HEK293 (cell line): ENCODE results near the gene E2F4.

ENCODE experiments used
- CTCF ChIA-PET: fragments of 350-600 bp; formaldehyde crosslinking; extraction: SDS; loops from one replicate; lab custom pipeline; 2021; ENCODE audit warnings: antibody characterized with exemption; lab: Yijun Ruan, JAX
- POLR2A ChIA-PET: fragments of 300-600 bp; formaldehyde crosslinking; extraction: SDS; loops from one replicate; lab custom pipeline; 2020; ENCODE audit warnings: antibody characterized with exemption, inconsistent platforms; lab: Yijun Ruan, JAX
- H3K27ac ChIP-seq: fragments of 200-500 bp; sonication (Bioruptor generic); 2 replicates; pipeline ENCODE4 v1.5.1; 2014; ENCODE audit warnings: low read depth, low read length, control low read depth, inconsistent platforms; ENCODE audit errors: extremely low read depth
- H3K36me3 ChIP-seq, 2 experiments: fragments of 200-500 bp in 1 of 2; sonication (Bioruptor generic) in 1 of 2; 1 replicate in 1 of 2; 2 replicates in 1 of 2; pipeline ENCODE4 v1.5.1; 2014 to 2017; ENCODE audit warnings: inconsistent platforms in 2 of 2, low read length in 2 of 2; ENCODE audit not compliant: control insufficient read depth in 2 of 2, insufficient read depth in 1 of 2
- H3K4me1 ChIP-seq: fragments of 200-500 bp; sonication (Bioruptor generic); 2 replicates; pipeline ENCODE4 v1.5.1; 2014; ENCODE audit warnings: mild to moderate bottlenecking, low read length, inconsistent platforms; ENCODE audit not compliant: control insufficient read depth, insufficient read depth
- H3K4me3 ChIP-seq: 2 replicates; pipeline ENCODE4 v1.5.1; 2011; ENCODE audit warnings: low read depth, mild to moderate bottlenecking, control low read depth, low read length, moderate library complexity
- H3K9me3 ChIP-seq: fragments of 200-500 bp; sonication (Bioruptor generic); 2 replicates; pipeline ENCODE4 v1.5.1; 2014; ENCODE audit warnings: low read depth, low read length, inconsistent platforms; ENCODE audit not compliant: control insufficient read depth, insufficient read depth
- KLF10 ChIP-seq: fragments of 450-650 bp; IDR thresholded peaks from 2 replicates; pipeline ENCODE4 v1.5.1; 2018; ENCODE audit warnings: missing biosample characterization, mild to moderate bottlenecking, missing genetic modification characterization
- KLF8 ChIP-seq: fragments of 450-650 bp; formaldehyde crosslinking; IDR thresholded peaks from 2 replicates; pipeline ENCODE4 v1.5.1; 2016; ENCODE audit warnings: missing biosample characterization, missing genetic modification characterization
- OSR2 ChIP-seq: fragments of 450-650 bp; formaldehyde crosslinking; IDR thresholded peaks from 2 replicates; pipeline ENCODE4 v1.5.1; 2016; ENCODE audit warnings: missing biosample characterization, missing genetic modification characterization
- OVOL3 ChIP-seq: fragments of 450-650 bp; formaldehyde crosslinking; IDR thresholded peaks from 2 replicates; pipeline ENCODE4 v1.5.1; 2016; ENCODE audit warnings: missing biosample characterization, missing genetic modification characterization
- SP2 ChIP-seq: fragments of 450-650 bp; formaldehyde crosslinking; IDR thresholded peaks from 2 replicates; pipeline ENCODE4 v1.5.1; 2016; ENCODE audit warnings: missing biosample characterization, missing genetic modification characterization
- SP7 ChIP-seq: fragments of 450-650 bp; formaldehyde crosslinking; IDR thresholded peaks from 2 replicates; pipeline ENCODE4 v1.5.1; 2016; ENCODE audit warnings: missing biosample characterization, missing genetic modification characterization
- ZBTB20 ChIP-seq: fragments of 450-650 bp; formaldehyde crosslinking; IDR thresholded peaks from 2 replicates; pipeline ENCODE4 v1.5.1; 2016; ENCODE audit warnings: missing biosample characterization, missing genetic modification characterization
- ZFP3 ChIP-seq: fragments of 450-650 bp; formaldehyde crosslinking; IDR thresholded peaks from 2 replicates; pipeline ENCODE4 v1.5.1; 2016; ENCODE audit warnings: low read depth, missing biosample characterization, missing genetic modification characterization
- ZNF138 ChIP-seq: fragments of 450-650 bp; formaldehyde crosslinking; IDR thresholded peaks from 2 replicates; pipeline ENCODE4 v1.5.1; 2016; ENCODE audit warnings: missing biosample characterization, missing genetic modification characterization, borderline replicate concordance
- ZNF248 ChIP-seq: fragments of 450-650 bp; formaldehyde crosslinking; IDR thresholded peaks from 2 replicates; pipeline ENCODE4 v1.5.1; 2017; ENCODE audit warnings: missing biosample characterization, missing genetic modification characterization
- ZNF558 ChIP-seq: fragments of 450-650 bp; formaldehyde crosslinking; IDR thresholded peaks from 2 replicates; pipeline ENCODE4 v1.5.1; 2016; ENCODE audit warnings: missing biosample characterization, missing genetic modification characterization
- ZNF660 ChIP-seq: fragments of 450-650 bp; IDR thresholded peaks from 2 replicates; pipeline ENCODE4 v1.5.1; 2018; ENCODE audit warnings: missing biosample characterization, mild to moderate bottlenecking, missing genetic modification characterization
- ZNF670 ChIP-seq: fragments of 450-650 bp; formaldehyde crosslinking; IDR thresholded peaks from 2 replicates; pipeline ENCODE4 v1.5.1; 2016; ENCODE audit warnings: missing biosample characterization, missing genetic modification characterization, low read depth
- ZNF701 ChIP-seq: fragments of 450-650 bp; formaldehyde crosslinking; IDR thresholded peaks from 2 replicates; pipeline ENCODE4 v1.5.1; 2016; ENCODE audit warnings: missing biosample characterization, missing genetic modification characterization
- ZXDB ChIP-seq: fragments of 450-650 bp; formaldehyde crosslinking; IDR thresholded peaks from 2 replicates; pipeline ENCODE4 v1.5.1; 2016; ENCODE audit warnings: missing biosample characterization, missing genetic modification characterization
- TF ChIP-seq, protein P1 (sequence below): fragments of 450-650 bp; formaldehyde crosslinking; IDR thresholded peaks from 2 replicates; pipeline ENCODE4 v1.5.1; 2016; ENCODE audit warnings: missing biosample characterization, missing genetic modification characterization, borderline replicate concordance
- TF ChIP-seq, protein P2 (sequence below): fragments of 450-650 bp; formaldehyde crosslinking; conservative IDR thresholded peaks from 2 replicates; pipeline ENCODE4 v1.5.1; 2016; ENCODE audit warnings: low read depth, missing biosample characterization, missing genetic modification characterization
- TF ChIP-seq, protein P3 (sequence below): fragments of 450-650 bp; formaldehyde crosslinking; IDR thresholded peaks from 2 replicates; pipeline ENCODE4 v1.5.1; 2017; ENCODE audit warnings: missing biosample characterization, missing genetic modification characterization
- TF ChIP-seq, protein P4 (sequence below): fragments of 450-650 bp; formaldehyde crosslinking; IDR thresholded peaks from 2 replicates; pipeline ENCODE4 v1.5.1; 2016; ENCODE audit warnings: missing biosample characterization, missing genetic modification characterization
- TF ChIP-seq, protein P5 (sequence below): fragments of 450-650 bp; formaldehyde crosslinking; IDR thresholded peaks from 2 replicates; pipeline ENCODE4 v1.5.1; 2017; ENCODE audit warnings: missing biosample characterization, mild to moderate bottlenecking, missing genetic modification characterization, moderate library complexity

The E2F4 gene

DNA sequence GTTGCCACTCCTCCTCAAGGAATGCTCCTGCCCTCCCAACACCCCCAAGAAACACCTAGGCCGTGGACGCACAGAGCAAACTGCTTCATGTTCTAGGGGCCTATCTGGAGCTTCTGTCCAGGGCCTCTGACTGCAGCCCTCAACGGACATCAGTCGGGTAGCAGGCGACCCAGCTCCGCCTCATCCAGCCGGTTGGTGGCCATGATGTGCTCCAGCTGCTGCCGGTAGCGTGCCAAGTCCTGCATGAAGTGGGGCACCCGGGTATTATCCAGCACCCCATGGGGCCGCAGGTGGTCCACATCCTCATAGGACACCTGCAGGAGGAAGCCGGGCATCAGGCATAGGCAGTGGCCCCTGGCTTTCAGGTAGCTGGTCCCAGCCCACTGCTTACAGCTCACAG, 15.3 kb upstream of the E2F4 start (continued):
- TF ChIP-seq OVOL3 (tag by site-specific recombination): no peak
- no peak for TF ChIP-seq ZNF670 (tag by site-specific recombination)
- TF ChIP-seq ZNF660: no peak
- TF ChIP-seq KLF8 (tag by site-specific recombination): no peak

DNA sequence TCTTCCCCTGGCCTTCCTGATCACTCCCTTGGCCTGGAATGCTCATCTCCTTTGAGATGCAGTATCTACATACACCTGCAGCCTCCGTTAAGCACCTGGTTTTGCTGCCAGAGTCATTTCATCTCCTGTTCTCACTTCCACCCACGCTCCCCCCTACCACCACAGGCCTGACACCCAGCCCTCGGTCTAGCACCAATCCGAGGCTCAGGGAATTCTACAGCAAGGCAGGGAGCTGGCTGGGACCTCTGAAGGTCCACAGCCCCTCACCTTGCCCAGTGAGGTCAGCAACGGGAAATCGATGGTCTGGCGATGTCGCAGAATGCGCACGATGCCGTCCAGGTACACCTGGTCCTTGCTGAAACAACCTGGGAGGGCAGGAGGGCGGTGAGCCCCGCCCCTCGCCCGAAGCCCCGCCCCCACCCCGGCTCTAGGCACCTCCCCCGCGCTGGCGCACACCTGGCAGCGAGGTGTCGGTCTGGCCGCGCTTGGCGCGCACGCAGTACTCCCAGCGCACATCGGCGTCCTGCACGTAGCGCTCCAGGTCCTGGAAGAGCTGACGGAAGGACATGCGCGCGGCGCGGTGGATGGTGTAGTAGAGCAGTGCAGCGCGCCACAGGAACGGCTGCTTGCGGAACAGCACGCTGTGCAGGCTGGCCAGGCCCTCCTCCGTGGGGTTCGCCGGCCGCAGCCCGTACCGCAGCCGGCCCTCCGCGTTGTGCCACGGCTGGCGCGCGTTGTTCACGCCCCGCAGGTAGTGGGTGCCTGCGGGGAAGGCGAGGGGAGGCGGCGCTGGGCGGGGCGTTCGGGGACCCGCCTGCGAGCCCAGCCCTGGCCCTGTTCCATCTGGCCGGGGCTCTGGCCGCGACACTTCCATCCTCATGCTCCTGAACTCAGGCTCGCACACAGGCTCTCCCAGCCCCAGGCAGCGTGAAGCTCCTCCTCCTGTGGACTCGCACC, 13.9 kb upstream of the E2F4 start:
- peak overlapping the region; percentile 31 for H3K4me3 ChIP-seq
- POLR2A ChIA-PET: interaction anchor here (0.6 to 1.0 kb wide), 5 partner anchors 21 to 736 kb away, joined by 3 to 10 read pairs (median 5); partner anchors contain the start of gene CBFB
- CTCF ChIA-PET: interaction anchor here (0.6 to 1.3 kb wide), 4 partner anchors 9 to 217 kb away, joined by 3 read pairs; partner anchors contain the start of gene CES3
- H3K27ac ChIP-seq: peak overlapping the region; percentile 37; the same call in 1 of the 2 replicates
- no peaks in the 10 kb centered on the region for H3K9me3 ChIP-seq
- peaks cover 0 to 41% of the 10 kb centered on the region in 2 experiments; a peak in 1 of 3 replicates for H3K36me3 ChIP-seq
- H3K4me1 ChIP-seq: peaks cover 15% of the 10 kb centered on the region
- no peak for TF ChIP-seq ZNF248
- TF ChIP-seq, protein P1, sequence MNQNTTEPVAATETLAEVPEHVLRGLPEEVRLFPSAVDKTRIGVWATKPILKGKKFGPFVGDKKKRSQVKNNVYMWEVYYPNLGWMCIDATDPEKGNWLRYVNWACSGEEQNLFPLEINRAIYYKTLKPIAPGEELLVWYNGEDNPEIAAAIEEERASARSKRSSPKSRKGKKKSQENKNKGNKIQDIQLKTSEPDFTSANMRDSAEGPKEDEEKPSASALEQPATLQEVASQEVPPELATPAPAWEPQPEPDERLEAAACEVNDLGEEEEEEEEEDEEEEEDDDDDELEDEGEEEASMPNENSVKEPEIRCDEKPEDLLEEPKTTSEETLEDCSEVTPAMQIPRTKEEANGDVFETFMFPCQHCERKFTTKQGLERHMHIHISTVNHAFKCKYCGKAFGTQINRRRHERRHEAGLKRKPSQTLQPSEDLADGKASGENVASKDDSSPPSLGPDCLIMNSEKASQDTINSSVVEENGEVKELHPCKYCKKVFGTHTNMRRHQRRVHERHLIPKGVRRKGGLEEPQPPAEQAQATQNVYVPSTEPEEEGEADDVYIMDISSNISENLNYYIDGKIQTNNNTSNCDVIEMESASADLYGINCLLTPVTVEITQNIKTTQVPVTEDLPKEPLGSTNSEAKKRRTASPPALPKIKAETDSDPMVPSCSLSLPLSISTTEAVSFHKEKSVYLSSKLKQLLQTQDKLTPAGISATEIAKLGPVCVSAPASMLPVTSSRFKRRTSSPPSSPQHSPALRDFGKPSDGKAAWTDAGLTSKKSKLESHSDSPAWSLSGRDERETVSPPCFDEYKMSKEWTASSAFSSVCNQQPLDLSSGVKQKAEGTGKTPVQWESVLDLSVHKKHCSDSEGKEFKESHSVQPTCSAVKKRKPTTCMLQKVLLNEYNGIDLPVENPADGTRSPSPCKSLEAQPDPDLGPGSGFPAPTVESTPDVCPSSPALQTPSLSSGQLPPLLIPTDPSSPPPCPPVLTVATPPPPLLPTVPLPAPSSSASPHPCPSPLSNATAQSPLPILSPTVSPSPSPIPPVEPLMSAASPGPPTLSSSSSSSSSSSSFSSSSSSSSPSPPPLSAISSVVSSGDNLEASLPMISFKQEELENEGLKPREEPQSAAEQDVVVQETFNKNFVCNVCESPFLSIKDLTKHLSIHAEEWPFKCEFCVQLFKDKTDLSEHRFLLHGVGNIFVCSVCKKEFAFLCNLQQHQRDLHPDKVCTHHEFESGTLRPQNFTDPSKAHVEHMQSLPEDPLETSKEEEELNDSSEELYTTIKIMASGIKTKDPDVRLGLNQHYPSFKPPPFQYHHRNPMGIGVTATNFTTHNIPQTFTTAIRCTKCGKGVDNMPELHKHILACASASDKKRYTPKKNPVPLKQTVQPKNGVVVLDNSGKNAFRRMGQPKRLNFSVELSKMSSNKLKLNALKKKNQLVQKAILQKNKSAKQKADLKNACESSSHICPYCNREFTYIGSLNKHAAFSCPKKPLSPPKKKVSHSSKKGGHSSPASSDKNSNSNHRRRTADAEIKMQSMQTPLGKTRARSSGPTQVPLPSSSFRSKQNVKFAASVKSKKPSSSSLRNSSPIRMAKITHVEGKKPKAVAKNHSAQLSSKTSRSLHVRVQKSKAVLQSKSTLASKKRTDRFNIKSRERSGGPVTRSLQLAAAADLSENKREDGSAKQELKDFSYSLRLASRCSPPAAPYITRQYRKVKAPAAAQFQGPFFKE (tag by site-specific recombination): no peak
- 0 out of 2 replicates have a peak, but pooled peaks have one; percentile 21 for TF ChIP-seq ZXDB (tag by site-specific recombination)
- no peak for TF ChIP-seq ZNF701 (tag by site-specific recombination)
- TF ChIP-seq ZBTB20: peak; percentile 83
- TF ChIP-seq, protein P2, sequence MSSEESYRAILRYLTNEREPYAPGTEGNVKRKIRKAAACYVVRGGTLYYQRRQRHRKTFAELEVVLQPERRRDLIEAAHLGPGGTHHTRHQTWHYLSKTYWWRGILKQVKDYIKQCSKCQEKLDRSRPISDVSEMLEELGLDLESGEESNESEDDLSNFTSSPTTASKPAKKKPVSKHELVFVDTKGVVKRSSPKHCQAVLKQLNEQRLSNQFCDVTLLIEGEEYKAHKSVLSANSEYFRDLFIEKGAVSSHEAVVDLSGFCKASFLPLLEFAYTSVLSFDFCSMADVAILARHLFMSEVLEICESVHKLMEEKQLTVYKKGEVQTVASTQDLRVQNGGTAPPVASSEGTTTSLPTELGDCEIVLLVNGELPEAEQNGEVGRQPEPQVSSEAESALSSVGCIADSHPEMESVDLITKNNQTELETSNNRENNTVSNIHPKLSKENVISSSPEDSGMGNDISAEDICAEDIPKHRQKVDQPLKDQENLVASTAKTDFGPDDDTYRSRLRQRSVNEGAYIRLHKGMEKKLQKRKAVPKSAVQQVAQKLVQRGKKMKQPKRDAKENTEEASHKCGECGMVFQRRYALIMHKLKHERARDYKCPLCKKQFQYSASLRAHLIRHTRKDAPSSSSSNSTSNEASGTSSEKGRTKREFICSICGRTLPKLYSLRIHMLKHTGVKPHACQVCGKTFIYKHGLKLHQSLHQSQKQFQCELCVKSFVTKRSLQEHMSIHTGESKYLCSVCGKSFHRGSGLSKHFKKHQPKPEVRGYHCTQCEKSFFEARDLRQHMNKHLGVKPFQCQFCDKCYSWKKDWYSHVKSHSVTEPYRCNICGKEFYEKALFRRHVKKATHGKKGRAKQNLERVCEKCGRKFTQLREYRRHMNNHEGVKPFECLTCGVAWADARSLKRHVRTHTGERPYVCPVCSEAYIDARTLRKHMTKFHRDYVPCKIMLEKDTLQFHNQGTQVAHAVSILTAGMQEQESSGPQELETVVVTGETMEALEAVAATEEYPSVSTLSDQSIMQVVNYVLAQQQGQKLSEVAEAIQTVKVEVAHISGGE (tag by site-specific recombination): peak; percentile 23; the same call in 1 of the 2 replicates
- peak; percentile 63 for TF ChIP-seq SP2
- TF ChIP-seq ZNF558: no peak
- TF ChIP-seq, protein P3, sequence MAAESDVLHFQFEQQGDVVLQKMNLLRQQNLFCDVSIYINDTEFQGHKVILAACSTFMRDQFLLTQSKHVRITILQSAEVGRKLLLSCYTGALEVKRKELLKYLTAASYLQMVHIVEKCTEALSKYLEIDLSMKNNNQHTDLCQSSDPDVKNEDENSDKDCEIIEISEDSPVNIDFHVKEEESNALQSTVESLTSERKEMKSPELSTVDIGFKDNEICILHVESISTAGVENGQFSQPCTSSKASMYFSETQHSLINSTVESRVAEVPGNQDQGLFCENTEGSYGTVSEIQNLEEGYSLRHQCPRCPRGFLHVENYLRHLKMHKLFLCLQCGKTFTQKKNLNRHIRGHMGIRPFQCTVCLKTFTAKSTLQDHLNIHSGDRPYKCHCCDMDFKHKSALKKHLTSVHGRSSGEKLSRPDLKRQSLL (tag by site-specific recombination): 0 out of 2 replicates have a peak, but pooled peaks have one; percentile 45
- TF ChIP-seq, protein P4, sequence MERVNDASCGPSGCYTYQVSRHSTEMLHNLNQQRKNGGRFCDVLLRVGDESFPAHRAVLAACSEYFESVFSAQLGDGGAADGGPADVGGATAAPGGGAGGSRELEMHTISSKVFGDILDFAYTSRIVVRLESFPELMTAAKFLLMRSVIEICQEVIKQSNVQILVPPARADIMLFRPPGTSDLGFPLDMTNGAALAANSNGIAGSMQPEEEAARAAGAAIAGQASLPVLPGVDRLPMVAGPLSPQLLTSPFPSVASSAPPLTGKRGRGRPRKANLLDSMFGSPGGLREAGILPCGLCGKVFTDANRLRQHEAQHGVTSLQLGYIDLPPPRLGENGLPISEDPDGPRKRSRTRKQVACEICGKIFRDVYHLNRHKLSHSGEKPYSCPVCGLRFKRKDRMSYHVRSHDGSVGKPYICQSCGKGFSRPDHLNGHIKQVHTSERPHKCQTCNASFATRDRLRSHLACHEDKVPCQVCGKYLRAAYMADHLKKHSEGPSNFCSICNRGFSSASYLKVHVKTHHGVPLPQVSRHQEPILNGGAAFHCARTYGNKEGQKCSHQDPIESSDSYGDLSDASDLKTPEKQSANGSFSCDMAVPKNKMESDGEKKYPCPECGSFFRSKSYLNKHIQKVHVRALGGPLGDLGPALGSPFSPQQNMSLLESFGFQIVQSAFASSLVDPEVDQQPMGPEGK: peak; percentile 34; the same call in 1 of the 2 replicates
- no peak for TF ChIP-seq ZFP3
- no peak for TF ChIP-seq ZNF138
- TF ChIP-seq KLF10 (tag by site-specific recombination): no peak
- TF ChIP-seq OSR2 (tag by site-specific recombination): no peak
- peak; percentile 46; the same call in 1 of the 2 replicates for TF ChIP-seq SP7
- TF ChIP-seq, protein P5, sequence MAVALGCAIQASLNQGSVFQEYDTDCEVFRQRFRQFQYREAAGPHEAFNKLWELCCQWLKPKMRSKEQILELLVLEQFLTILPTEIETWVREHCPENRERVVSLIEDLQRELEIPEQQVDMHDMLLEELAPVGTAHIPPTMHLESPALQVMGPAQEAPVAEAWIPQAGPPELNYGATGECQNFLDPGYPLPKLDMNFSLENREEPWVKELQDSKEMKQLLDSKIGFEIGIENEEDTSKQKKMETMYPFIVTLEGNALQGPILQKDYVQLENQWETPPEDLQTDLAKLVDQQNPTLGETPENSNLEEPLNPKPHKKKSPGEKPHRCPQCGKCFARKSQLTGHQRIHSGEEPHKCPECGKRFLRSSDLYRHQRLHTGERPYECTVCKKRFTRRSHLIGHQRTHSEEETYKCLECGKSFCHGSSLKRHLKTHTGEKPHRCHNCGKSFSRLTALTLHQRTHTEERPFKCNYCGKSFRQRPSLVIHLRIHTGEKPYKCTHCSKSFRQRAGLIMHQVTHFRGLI: peak; percentile 66
